HepG2 (cell line): ENCODE results near the gene HEXIM1. TPM values are rescaled to one million over a fixed set of nuclear protein-coding genes. Genes with fewer than 3 reads are reported as not detected.

Experiments used
- AHR ChIP-seq: IDR thresholded peaks from 2 replicates; pipeline ENCODE4 v1.6.1; 2018; ENCODE audit warnings: missing genetic modification reagents, missing compliant biosample characterization
- DDIT3 ChIP-seq: sonication (generic); formaldehyde crosslinking; IDR thresholded peaks from 2 replicates; pipeline ENCODE4 v1.4.0; 2020; ENCODE audit warnings: mild to moderate bottlenecking, missing genetic modification reagents
- DR1 ChIP-seq: sonication (generic); formaldehyde crosslinking; IDR thresholded peaks from 2 replicates; pipeline ENCODE4 v1.8.0; 2021; ENCODE audit warnings: mild to moderate bottlenecking, missing genetic modification reagents, inconsistent platforms
- EEA1 ChIP-seq: sonication (generic); formaldehyde crosslinking; IDR thresholded peaks from 2 replicates; pipeline ENCODE4 v1.5.1; 2020; ENCODE audit warnings: mild to moderate bottlenecking, missing genetic modification reagents, borderline replicate concordance
- EED ChIP-seq: sonication (generic); formaldehyde crosslinking; IDR thresholded peaks from 2 replicates; pipeline ENCODE4 v1.5.0; 2020; ENCODE audit warnings: mild to moderate bottlenecking, missing genetic modification reagents
- HIVEP1 ChIP-seq: sonication (generic); formaldehyde crosslinking; IDR thresholded peaks from 2 replicates; pipeline ENCODE4 v1.4.0; 2020; ENCODE audit warnings: mild to moderate bottlenecking, missing genetic modification reagents
- HNRNPH1 ChIP-seq: fragments of 200-400 bp; formaldehyde crosslinking; optimal IDR thresholded peaks from 2 replicates; pipeline ENCODE3; 2017; ENCODE audit warnings: mild to moderate bottlenecking, low read depth, low read length
- ISL2 ChIP-seq: sonication (generic); formaldehyde crosslinking; IDR thresholded peaks from 2 replicates; pipeline ENCODE4 v1.5.0; 2020; ENCODE audit warnings: missing genetic modification reagents
- KAT2B ChIP-seq: fragments of 150-350 bp; IDR thresholded peaks from 2 replicates; pipeline ENCODE4 v1.6.1; 2014; ENCODE audit warnings: low read depth, low read length, borderline replicate concordance
- NAIF1 ChIP-seq: sonication (generic); formaldehyde crosslinking; IDR thresholded peaks from 2 replicates; pipeline ENCODE4 v1.5.0; 2020; ENCODE audit warnings: mild to moderate bottlenecking, missing genetic modification reagents, borderline replicate concordance
- NFKBIZ ChIP-seq: IDR thresholded peaks from 2 replicates; pipeline ENCODE4 v1.6.1; 2018; ENCODE audit warnings: missing genetic modification reagents, missing compliant biosample characterization
- NRL ChIP-seq: sonication (generic); formaldehyde crosslinking; IDR thresholded peaks from 2 replicates; pipeline ENCODE4 v1.5.0; 2020; ENCODE audit warnings: missing genetic modification reagents, mild to moderate bottlenecking, moderate library complexity, borderline replicate concordance
- PLRG1 ChIP-seq: fragments of 450-650 bp; conservative IDR thresholded peaks from 2 replicates; pipeline ENCODE4 v1.6.1; 2016
- POLR2AphosphoS5 ChIP-seq: IDR thresholded peaks from 2 replicates; pipeline ENCODE4 v1.6.1; 2012; ENCODE audit warnings: low read depth, low read length
- STAT5B ChIP-seq: sonication (generic); formaldehyde crosslinking; IDR thresholded peaks from 2 replicates; pipeline ENCODE4 v1.4.0; 2020; ENCODE audit warnings: missing genetic modification reagents
- TARDBP ChIP-seq: sonication (generic); formaldehyde crosslinking; IDR thresholded peaks from 2 replicates; pipeline ENCODE4 v1.8.0; 2022; ENCODE audit warnings: mild to moderate bottlenecking, missing genetic modification reagents
- ZC3H13 ChIP-seq: sonication (generic); formaldehyde crosslinking; IDR thresholded peaks from 2 replicates; pipeline ENCODE4 v1.8.1; 2023; ENCODE audit warnings: mild to moderate bottlenecking, missing genetic modification reagents, moderate library complexity
- ZFP36L2 ChIP-seq: sonication (generic); formaldehyde crosslinking; IDR thresholded peaks from 2 replicates; pipeline ENCODE4 v1.4.0; 2020; ENCODE audit warnings: missing genetic modification reagents
- ZNF280B ChIP-seq: sonication (generic); formaldehyde crosslinking; IDR thresholded peaks from 2 replicates; pipeline ENCODE4 v1.5.0; 2020; ENCODE audit warnings: missing genetic modification reagents, mild to moderate bottlenecking, borderline replicate concordance
- ZNF33A ChIP-seq: sonication (generic); formaldehyde crosslinking; IDR thresholded peaks from 2 replicates; pipeline ENCODE4 v1.5.1; 2020; ENCODE audit warnings: missing genetic modification reagents, mild to moderate bottlenecking, moderate library complexity, borderline replicate concordance
- ZNF362 ChIP-seq: sonication (generic); formaldehyde crosslinking; IDR thresholded peaks from 2 replicates; pipeline ENCODE4 v1.4.0; 2020; ENCODE audit warnings: missing genetic modification reagents, mild to moderate bottlenecking, borderline replicate concordance
- ZNF430 ChIP-seq: sonication (generic); formaldehyde crosslinking; IDR thresholded peaks from 2 replicates; pipeline ENCODE4 v1.9.0; 2021; ENCODE audit warnings: mild to moderate bottlenecking, missing genetic modification reagents
- ZNF615 ChIP-seq: sonication (generic); formaldehyde crosslinking; IDR thresholded peaks from 2 replicates; pipeline ENCODE4 v1.5.0; 2020; ENCODE audit warnings: mild to moderate bottlenecking, missing genetic modification reagents, borderline replicate concordance
- ZNF704 ChIP-seq: sonication (generic); formaldehyde crosslinking; IDR thresholded peaks from 2 replicates; pipeline ENCODE4 v1.8.1; 2023; ENCODE audit warnings: mild to moderate bottlenecking, inconsistent platforms, moderate library complexity, missing genetic modification reagents, borderline replicate concordance
- ZNF709 ChIP-seq: sonication (generic); formaldehyde crosslinking; IDR thresholded peaks from 2 replicates; pipeline ENCODE4 v1.5.0; 2020; ENCODE audit warnings: mild to moderate bottlenecking, missing genetic modification reagents
- ZNF768 ChIP-seq: sonication (generic); formaldehyde crosslinking; IDR thresholded peaks from 2 replicates; pipeline ENCODE4 v1.4.0; 2020; ENCODE audit warnings: missing genetic modification reagents
- ZSCAN22 ChIP-seq: sonication (generic); formaldehyde crosslinking; IDR thresholded peaks from 2 replicates; pipeline ENCODE4 v1.4.0; 2020; ENCODE audit warnings: mild to moderate bottlenecking, missing genetic modification reagents
- polyA plus RNA-seq, 8 experiments: library from polyadenylated mRNA; depleted of rRNA in 3 of 8; stranded (reverse) in 7 of 8; unstranded in 1 of 8; fragments of >200 nt; fragmentation: Illumina TruSeq in 4 of 8; extraction: Trizol in 4 of 8; gene quantifications; 2 replicates each; pipeline versions ENCODE4 v1.2.1 to v1.2.3, GENCODE V29; 2011 to 2016; ENCODE audit warnings: low read depth in 4 of 8, missing spikeins in 1 of 8, mixed read lengths in 1 of 8; ENCODE audit not compliant: insufficient read depth in 1 of 8
- total RNA-seq, 5 experiments: library from RNA; depleted of rRNA; stranded (reverse); fragments of >200 nt; fragmentation: Illumina TruSeq; extraction: Trizol; gene quantifications; 2 replicates each; pipeline ENCODE4 v1.2.3, GENCODE V29; 2016; ENCODE audit warnings: low read depth in 1 of 5

HEXIM1 gene
- total and polyA plus RNA-seq, 2 of the 13 experiments (the other 11 are each of a cell fraction or from before 2014, with no cell fraction given) = 10.5 to 16.6 TPM

GRCh38 chr17:45160447-45161287 lies 12.4 kb downstream of the HEXIM1 start (continued):
- TF ChIP-seq EEA1 (CRISPR knock-in tag) (peak; percentile 41; the same call in 1 of the 2 replicates), ZFP36L2 (CRISPR knock-in tag) (no peak; the same call in 1 of the 2 replicates), ZNF280B (CRISPR knock-in tag) (peak; percentile 64; the same call in 1 of the 2 replicates), TARDBP (no peak), POLR2AphosphoS5 (peak; percentile 45), ZC3H13 (CRISPR knock-in tag) (peak; percentile 82; the same call in 1 of the 2 replicates), NFKBIZ (CRISPR knock-in tag) (no peak), ZNF362 (peak; percentile 57; the same call in 1 of the 2 replicates), STAT5B (no peak; the same call in 1 of the 2 replicates), PLRG1 (no peak), ZNF430 (CRISPR knock-in tag) (peak; percentile 89), DDIT3 (CRISPR knock-in tag) (no peak), ZNF704 (CRISPR knock-in tag) (peak; percentile 95), HIVEP1 (CRISPR knock-in tag) (peak; percentile 92), ZNF768 (CRISPR knock-in tag) (peak; percentile 73; the same call in 1 of the 2 replicates), ZNF709 (CRISPR knock-in tag) (peak; percentile 92), NAIF1 (peak; percentile 20; the same call in 1 of the 2 replicates), ZSCAN22 (0 out of 2 replicates have a peak, but pooled peaks have one; percentile 69), AHR (CRISPR knock-in tag) (no peak; the same call in none of the 2 replicates), ISL2 (CRISPR knock-in tag) (peak; percentile 46; the same call in 1 of the 2 replicates), HNRNPH1 (peak; percentile 95), KAT2B (no peak), ZNF33A (CRISPR knock-in tag) (peak; percentile 25; the same call in 1 of the 2 replicates), ZNF615 (CRISPR knock-in tag) (no peak), EED (CRISPR knock-in tag) (peak; percentile 67; the same call in 1 of the 2 replicates), NRL (peak; percentile 92; the same call in 1 of the 2 replicates), DR1 (CRISPR knock-in tag) (peak; percentile 76)
